Right renal cortex interstitium (tissue), 3 donors: ENCODE data around the gene ZSCAN21. TPM values are rescaled to one million over a fixed set of nuclear protein-coding genes. Genes with fewer than 3 reads are reported as not detected.
"Not testable (repeated sequence)": the region's sequence is repeated elsewhere in the genome, so short reads cannot be mapped to it uniquely, and the experiment has no call there.

Experiments
- DNase-seq, 3 donors: peaks; one replicate each; pipeline ENCODE4 v3.0.0-alpha.2; 2013; ENCODE audit warnings: low read depth in 3 of 3, low spot score in 2 of 3
- polyA plus RNA-seq, 3 donors: library from polyadenylated mRNA; unstranded; fragments of 120-200 nt; gene quantifications; one replicate each; pipeline ENCODE4 v1.2.1, GENCODE V29; 2013; ENCODE audit not compliant: insufficient read length in 3 of 3

Gene ZSCAN21
- 10 to 100 TPM; 21.3 to 24.3 (median 21.8) TPM for polyA plus RNA-seq

DNA sequence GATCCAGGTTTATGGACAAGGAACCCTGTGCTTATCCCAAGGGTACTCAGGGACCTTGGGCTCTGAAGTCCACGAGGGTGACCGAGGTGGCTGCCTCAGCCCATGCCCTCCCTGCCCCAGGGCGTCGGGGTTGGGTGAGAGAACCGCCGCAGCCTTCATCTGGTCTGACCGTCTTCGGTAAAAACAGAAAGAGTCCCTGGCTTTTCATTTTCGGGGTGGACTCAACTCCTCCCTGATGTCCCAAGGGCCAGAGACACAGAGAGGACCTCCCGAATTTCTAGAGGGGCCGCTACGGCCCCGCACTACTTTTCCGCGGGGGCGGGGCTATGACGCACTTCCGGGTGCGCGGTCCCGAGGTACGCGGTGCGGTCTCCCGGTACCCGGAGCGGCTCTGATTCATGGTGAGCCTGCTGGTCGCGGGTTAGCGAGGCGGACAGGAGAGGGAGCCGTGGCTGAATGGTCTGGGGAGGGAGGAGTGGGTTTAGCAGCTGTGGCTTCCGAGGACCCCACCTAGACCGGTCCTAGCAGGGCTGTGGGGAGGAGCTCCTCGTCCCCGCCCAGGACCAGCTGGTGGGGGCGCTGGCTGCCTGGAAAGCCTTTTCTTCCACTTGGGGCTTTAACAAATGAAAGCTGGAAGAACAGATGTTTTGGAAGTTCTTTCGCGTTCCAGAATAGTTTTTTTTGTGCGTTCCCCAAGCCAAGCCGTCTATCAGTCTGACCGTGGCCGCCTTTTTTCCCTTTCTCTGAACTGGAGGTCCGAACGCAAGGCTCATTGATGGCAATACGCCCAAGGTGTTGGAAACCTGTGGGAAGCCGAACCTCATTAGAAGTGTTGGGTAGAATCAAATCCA, at the start of gene ZSCAN21:
Gene ZSCAN21 (plus strand): TSS at position 334 of the 851 bp plus-strand sequence. CDS start 7,233 bp downstream, outside the sequence.
- DNase-seq, result peak; percentile 77 to 80 (median 78)

DNA sequence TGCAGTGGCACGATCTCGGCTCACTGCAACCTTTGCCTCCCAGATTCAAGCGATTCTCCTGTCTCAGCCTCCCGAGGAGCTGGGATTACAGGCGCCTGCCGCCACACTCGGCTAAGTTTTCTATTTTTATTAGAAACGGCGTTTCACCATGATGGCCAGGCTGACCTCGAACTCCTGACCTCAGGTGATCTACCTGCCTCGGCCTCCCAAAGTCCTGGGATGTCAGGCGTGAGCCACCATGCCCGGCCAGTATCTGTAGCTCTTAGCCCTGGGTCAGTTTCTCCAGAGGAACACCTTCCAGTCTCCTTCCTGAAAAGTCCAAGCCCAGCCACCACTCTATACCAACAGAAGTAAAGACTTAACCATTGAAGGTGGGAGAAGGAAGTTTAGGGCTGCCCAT, 49.3 kb upstream of the ZSCAN21 start:
- no peak for DNase-seq

DNA sequence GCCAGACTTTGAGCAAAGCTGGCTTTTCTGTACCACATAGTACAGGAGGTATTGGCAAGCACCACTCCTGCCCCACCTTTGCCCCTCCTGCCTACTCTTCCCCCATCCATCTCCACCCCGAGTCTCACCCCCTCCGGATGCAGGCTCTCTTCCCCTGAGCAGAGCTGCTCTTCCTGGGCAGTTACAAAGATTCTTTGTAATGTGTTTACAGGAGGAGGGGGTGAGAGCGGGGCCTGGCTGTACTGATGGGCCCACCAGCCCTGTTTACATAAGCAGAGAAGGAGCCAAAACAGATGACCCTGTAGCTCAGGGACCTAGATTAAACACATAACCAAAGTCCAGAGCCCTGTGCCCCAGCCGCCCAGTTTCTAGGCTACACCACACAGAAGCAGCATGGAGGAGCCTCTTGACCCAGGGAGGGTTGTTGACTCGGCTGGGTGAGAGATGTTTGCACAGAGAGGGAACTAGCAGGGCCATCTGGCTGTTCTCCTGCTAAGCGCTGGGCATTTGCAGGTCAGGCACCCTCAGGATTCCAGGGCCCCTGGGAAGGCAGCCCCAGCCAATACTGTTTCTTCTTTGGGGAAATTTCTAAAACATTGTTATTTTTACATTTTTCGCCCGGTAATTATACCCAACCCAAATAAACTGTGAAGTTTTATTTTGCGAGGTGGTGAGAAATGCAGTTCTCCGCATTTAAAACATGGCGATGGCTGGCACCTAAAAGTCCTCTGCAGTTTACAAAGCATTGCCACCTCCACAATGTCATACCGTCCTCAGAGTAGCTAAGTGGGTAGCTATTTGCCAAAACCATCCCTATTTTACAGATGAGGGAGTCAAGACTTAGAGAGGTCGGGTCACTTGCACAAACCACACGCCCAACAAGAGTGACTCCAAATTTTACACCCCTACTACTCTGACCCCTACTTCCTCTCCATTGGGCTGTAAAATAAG, 45.6 kb upstream of the ZSCAN21 start:
- DNase-seq, result no peak

DNA sequence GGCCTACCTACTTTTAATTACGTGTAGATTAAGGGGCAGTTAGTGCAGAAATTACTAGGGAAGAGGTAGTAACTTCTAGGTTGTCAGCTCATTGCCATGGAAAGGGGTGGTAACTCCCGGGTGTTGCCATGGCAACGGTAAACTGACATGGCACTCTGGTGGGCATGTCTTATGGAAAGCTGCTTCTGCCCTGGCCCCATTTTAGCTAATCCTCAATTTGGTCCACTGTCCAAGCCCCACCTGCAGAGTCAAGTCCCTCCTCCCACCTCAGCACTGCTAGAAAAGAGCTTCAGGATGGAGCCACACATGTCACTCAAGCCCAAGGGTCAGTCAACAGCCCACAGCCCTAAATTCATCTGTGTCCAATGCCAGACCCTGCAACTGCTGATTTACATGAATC, 41.7 kb upstream of the ZSCAN21 start:
- DNase-seq, result no peak

DNA sequence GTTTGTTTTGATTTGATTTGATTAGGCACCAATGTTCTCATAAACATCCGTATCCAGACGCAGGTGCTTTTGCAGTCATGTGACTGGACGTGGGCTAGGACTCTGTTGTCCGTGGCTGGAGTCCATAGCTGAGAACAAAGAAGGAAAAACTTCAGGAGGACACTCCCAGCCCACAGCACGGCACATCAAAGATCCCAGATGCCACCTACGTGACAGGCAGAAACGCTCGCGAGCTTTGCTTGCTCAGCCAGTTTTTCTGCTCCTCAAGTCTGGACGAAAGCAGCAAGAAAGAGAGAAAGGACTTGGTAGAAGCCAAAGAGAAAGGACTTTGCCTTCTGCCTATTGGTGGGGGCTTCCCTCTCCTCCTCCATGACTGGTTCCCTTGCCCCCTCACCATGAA, 41.0 kb upstream of the ZSCAN21 start:
- DNase-seq, result no peak

DNA sequence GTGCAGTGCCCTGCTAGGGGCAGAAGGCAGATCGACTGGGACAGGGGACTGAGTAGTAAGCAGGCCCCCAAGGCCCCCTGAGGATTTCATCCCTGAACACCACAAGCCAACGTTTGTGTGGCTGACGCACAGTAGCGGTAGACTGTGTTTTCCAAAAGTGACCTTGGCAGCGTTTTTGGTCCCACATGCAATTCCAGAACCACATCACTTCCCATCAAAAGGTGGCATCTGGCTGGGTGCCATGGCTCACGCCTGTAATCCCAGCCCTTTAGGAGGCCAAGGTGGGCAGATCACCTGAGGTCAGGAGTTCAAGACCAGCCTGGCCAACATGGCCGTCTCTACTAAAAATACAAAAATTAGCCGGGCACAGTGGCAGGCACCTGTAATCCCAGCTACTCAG, 39.6 kb upstream of the ZSCAN21 start:
- not testable (repeated sequence) for DNase-seq

DNA sequence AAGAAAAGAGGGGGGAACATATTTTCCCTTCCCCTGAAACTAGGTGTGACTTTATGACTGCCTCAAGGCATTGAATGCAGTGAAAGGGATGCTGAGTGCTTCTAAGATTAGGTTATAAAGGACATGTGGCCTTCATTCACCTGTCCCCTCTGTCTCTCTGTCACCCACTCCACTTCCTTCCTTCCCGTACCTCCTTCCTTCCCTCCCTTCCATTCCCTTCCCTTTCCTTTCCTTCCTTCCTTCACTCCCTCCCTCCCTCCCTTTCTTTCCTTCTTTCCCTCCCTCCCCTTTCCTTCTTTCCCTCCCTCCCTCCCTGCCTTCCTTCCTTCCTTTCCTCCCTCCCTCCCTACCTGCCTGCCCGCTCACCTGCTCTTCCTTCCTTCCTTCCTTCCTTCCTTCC, 38.7 kb upstream of the ZSCAN21 start:
- DNase-seq, result no peak

DNA sequence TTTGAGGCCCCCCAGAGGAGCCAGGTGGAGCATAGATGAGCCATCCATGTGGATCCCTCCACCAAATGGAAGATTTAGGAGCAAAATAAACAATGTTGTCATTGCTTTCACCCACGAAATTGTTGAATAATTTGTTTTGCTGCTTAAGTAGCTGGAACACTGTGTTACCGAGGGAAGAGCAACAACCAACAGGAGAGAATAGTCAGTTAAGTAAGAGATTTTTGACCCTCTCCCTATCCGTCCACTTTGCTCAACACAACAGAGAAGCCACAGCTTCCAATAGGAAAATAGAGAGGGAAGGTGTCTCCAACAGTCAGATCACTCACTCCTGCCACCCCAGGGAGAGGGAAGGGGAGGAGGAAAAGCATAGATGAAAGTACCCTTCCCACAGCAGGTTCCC, 38.1 kb upstream of the ZSCAN21 start:
- DNase-seq, result no peak

DNA sequence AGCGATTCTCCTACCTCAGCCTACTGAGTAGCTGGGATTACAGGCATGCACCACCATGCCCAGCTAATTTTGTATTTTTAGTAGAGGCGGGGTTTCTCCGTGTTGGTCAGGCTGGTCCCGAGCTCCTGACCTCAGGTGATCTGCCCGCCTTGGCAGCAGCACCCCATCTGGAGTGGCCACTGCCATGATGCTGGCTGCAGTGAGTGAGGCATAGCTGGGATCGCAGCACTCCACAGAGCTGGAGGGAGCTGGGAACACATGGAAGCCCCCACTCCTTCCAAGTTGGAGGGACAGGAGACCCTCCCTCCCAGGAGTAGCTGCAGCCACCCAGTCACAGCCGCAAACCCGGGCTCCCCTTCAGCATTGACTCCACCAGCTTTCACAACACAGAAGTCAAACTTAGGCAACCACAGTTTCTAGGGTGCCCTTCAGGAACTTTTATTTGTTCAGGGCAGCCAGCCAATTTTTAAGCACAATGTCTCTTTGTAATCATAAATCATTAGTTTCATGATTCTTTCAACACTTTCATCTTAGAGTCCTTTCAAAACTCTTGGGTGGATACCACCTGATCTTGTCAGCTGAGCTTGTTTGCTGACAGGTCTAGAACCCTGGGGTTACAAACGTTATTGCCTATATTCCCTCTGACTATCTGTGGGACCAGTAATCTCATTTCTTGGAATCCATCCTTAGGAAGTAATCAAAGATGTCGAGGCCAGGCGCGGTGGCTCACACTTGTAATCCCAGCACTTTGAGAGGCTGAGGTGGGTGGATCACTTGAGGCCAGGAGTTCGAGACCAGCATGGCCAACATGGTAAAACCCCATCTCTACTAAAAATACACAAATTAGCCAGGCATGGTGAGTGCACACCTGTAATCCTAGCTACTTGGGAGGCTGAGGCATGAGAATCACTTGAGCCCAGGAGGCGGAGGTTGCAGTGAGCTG, 36.9 kb upstream of the ZSCAN21 start:
- DNase-seq, result not testable (repeated sequence)

DNA sequence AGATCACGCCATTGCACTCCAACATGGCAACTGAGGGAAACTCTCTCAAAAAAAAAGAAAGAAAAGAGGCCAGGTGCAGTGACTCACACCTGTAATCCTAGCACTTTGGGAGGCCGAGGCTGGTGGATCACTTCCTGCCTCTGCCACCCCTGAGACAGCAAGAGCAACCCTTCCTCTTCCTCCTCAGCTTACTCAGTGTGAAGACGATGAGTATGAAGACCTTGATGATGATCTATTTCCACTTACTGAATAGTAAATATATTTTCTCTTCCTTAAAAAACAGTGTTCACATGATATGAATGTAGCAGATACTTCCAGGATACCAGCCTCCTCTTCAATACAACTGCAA, 36.3 kb upstream of the ZSCAN21 start:
- no peak for DNase-seq

DNA sequence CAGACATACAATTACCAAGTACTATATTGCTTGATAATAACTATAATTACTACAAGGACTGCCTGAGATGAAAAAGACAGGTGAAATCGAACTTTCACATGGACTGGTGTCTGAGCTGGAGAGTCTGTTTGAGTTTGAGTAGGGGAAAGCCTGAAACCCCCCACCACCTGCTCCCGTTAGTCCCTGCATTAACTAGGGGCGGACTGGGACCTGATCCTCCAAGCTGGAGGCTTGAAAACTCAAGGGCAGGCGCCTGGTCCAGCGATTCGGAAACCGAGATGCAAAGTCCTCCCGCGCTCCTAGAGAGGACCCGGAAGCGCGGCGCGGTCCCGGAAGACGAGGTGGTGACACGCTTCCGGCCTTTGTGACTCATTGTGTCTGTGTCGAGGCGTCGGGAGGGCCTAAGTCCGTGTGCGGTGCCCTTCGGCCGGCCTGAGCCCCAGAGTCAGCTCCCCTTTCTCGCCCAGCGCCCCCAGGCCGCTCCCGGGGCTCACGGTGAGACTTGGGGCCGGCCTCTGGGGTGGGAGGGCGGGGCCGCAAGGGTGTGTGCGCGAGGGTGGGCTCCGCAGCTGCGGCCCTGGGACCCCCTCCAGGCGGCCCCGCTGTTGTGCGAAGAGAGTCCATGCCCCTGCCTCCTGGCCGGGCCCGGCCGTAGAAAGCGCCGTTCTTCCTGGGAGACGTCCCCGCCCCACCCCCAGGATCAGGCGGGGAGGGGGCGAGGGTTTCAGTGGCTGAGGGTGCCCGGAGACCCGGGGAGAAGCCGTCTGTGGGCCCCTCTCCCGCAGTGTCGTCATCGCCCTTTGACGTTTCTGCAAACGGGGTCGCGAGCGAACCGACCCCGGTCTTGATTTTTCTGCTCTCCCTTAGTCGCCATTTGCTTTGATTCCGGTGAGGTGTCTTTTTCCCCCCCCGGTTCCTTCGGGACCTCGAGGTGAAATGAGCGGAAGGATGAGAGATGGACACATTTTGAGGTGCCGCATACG, 34.1 kb upstream of the ZSCAN21 start, which contains the start of gene ZKSCAN1:
Gene ZKSCAN1 (plus strand): TSS at position 365 of the 983 bp plus-strand sequence. CDS start 7,911 bp downstream, outside the sequence.
- DNase-seq, result peak; percentile 74 to 83 (median 83)

DNA sequence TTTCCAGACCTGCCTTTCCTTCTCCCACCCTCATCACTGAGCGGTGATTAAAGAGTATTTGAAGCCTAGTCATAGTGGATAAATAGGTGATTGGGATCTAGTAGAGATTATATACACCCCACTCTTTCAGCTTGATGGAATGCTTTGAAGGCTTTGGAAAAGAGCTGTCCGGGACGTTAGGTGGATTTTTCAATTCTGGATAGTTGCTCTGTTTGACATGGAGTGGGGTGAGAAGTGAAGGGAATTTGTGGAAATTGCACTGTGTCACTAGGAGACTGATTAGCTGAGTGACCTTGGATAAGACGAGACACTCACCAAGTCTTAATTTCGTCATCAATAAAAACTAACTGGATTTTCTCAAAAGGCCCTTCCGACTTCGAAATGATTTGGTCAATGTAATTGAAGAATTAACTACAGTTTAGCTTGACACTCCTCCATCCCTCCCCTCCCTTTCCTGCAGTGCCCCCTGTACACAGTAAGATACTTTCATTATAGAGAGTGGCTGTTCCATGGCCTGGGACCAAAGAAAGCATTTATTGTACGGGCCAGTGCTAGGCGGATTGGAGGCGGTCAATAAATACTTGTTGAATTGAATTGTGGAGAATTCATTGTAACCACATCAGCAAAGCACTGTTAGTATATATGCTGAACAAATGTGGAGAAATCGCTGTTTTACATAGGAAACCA, 33.2 kb upstream of the ZSCAN21 start:
- DNase-seq, result peak in 2 of 3 donors; percentile 10 to 12

DNA sequence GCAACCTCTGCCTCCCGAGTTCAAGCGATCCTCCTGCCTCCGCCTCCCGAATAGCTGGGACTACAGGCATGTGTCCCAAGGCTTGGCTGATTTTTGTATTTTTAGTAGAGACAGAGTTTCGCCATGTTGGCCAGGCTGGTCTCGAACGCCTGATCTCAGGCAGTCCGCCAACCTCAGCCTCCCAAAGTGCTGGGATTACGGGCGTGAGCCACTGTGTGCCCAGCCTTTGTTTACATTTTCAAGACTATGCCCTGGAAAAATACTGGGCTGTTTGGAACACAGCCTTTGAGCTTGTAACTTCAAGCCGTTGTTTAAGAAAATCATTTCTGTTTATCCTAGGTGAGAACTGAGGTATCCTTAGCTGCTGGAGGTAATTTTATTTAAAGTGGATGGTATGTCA, 32.3 kb upstream of the ZSCAN21 start:
- no peak for DNase-seq

DNA sequence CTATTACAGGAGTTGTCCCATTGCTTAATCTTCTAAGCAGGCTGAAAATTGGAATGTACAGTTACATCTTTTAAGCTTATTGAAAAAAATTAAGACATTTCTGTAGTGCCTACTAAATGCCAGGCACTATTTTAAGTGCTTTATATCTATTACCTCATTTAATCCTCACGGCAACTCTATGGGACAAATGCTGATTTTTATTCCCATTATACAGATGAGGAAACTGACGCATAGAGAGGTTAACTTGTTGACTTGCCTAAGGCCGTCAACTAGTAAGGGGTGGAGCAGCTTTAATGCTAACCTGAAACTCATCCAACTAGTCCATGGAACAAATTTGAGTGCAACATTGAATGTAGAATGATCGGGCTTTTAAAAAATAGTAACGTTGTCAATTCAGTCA, 31.7 kb upstream of the ZSCAN21 start:
- DNase-seq, result no peak

DNA sequence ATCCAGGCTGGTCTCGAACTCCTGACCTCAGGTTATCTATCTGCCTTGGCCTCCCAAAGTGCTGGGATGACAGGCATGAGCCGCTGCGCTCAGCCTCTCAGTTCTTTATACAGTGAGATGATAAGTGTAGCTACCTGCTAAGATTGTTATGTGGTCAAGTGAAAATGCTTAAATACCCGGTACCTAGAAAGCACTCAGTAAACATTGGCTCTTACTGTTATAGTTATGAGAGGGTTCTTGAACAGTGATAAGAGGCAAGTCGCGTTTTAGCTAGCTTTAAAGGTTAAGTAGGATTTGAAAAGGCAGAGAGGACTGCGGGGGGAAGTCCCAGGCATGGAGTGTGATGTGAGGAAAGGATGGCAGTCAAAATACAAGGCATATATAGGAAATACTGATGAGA, 29.7 kb upstream of the ZSCAN21 start:
- DNase-seq, result no peak

DNA sequence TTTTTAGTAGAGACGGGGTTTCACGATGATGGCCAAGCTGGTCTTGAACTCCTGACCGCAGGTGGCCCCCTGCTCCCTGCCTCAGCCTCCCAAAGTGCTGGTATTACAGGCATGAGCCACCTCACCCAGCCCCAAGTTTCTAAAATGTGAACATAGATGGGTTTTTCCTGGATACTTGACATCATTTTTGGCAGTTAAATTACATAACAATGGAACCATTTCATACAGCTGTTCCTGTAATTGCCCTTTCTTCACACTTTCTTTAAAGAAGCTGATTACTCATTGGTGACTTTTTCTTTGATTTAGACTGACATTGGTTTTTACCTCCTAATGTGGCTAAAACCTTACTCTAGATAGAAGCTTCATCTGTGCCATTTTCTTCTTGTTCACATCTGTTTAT, 28.3 kb upstream of the ZSCAN21 start:
- DNase-seq, result no peak

DNA sequence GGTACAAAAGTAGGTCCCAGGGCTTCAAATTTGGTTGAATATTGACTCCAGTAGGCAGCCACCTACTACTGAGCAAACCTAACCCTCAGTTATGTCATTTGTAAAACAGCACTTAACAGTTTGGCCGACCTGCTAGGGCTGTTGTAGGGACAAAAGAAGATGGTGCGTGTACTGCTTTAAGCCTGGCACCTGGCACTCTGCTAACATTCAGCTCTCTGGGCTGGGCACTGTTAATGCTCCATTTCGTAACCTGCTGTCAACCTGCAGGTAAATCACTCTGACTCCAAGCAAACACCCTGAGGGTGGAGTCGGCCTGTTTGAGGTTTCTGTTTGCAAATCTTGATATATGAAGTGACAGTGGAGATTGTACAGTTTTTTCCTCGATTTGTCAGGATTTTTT, 27.0 kb upstream of the ZSCAN21 start:
- no peak for DNase-seq

DNA sequence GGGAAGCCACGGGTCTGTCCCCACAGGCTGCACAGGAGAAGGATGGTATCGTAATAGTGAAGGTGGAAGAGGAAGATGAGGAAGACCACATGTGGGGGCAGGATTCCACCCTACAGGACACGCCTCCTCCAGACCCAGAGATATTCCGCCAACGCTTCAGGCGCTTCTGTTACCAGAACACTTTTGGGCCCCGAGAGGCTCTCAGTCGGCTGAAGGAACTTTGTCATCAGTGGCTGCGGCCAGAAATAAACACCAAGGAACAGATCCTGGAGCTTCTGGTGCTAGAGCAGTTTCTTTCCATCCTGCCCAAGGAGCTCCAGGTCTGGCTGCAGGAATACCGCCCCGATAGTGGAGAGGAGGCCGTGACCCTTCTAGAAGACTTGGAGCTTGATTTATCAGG, 26.0 kb upstream of the ZSCAN21 start:
- DNase-seq, result no peak
